Central memory CD8-positive, alpha-beta T cell (primary cell): ENCODE results near the gene MACROD2.

Source experiments
- ATAC-seq: fragments of 150-1000 bp; cut with Tn5 transposase; replicated peaks from 2 replicates; pipeline ENCODE4 v1.10.0; 2022; ENCODE audit warnings: mild to moderate bottlenecking, moderate FRiP score, moderate number of reproducible peaks; ENCODE audit not compliant: poor library complexity, severe bottlenecking; ENCODE audit errors: extremely low read depth
- DNase-seq, 2 donors: peaks; one replicate each; pipeline ENCODE4 v3.0.0; 2021; ENCODE audit warnings: low spot score in 2 of 2
- H3K27ac Mint-ChIP-seq: one replicate; pipeline ENCODE4 v1.8.0; 2022; ENCODE audit warnings: low read depth, mild to moderate bottlenecking, moderate library complexity, mixed read lengths
- H3K27me3 Mint-ChIP-seq: one replicate; pipeline ENCODE4 v1.8.0; 2022; ENCODE audit warnings: mixed read lengths
- H3K36me3 Mint-ChIP-seq: one replicate; pipeline ENCODE4 v1.8.0; 2022; ENCODE audit warnings: mild to moderate bottlenecking, moderate library complexity, mixed read lengths; ENCODE audit not compliant: insufficient read depth
- H3K4me1 Mint-ChIP-seq: one replicate; pipeline ENCODE4 v1.8.0; 2022; ENCODE audit warnings: mixed read lengths
- H3K4me3 Mint-ChIP-seq: one replicate; pipeline ENCODE4 v1.8.0; 2022; ENCODE audit warnings: mild to moderate bottlenecking, moderate library complexity, mixed read lengths
- H3K9me3 Mint-ChIP-seq: one replicate; pipeline ENCODE4 v1.8.0; 2022; ENCODE audit warnings: mixed read lengths

Gene MACROD2

DNA sequence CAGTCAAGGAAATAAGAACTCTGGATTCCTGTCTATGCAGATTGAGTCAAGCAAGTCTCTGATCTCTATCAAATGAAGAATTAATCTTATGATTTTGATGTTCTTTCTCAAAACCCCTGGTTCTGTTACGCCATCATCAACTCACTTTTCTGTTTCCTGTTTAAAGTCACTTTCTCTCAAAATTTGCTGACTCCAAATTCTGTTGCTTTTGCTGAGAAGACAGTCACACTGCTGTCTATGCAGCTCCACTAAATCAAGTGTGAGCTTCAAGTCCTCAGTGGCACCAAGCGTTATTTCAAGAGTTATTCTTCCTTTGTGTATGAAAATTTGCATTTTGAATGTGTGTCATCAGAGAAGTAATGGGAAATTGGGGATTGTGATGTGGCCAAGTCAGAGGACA, 1914.7 kb downstream of the MACROD2 start:
- H3K27ac Mint-ChIP-seq, result no peak overlapping the region
- no peaks in the 10 kb centered on the region for H3K27me3 Mint-ChIP-seq
- no peaks in the 10 kb centered on the region for H3K4me1 Mint-ChIP-seq
- H3K9me3 Mint-ChIP-seq, result peaks cover 14% of the 10 kb centered on the region
- DNase-seq (no peak), ATAC-seq (no peak)
- H3K4me3 Mint-ChIP-seq, result no peak overlapping the region
- H3K36me3 Mint-ChIP-seq, result no peaks in the 10 kb centered on the region

DNA sequence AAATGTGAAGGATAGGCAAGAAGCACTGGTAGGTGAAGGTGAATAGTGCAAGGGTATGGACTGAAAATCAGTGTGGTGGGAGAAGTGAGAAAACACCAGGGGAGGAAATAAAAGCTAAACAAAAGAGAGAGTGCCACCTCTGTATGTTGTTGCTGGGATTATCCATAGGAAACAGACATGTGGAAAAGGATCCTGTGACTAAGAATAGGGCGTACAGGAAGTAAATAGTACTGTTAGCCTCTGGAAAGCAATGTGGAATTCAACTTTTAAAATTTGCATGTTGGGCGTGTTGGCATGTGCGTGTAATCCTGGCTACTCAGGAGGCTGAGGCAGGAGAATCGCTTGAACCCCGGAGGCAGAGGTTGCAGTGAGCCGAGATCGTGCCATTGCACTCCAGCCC, 1916.3 kb downstream of the MACROD2 start:
- Mint-ChIP-seq H3K27ac (no peak overlapping the region), H3K27me3 (no peaks in the 10 kb centered on the region), H3K9me3 (peaks cover 20% of the 10 kb centered on the region), H3K4me1 (no peaks in the 10 kb centered on the region), H3K4me3 (no peak overlapping the region), H3K36me3 (no peaks in the 10 kb centered on the region)
- DNase-seq (no peak), ATAC-seq (no peak)

DNA sequence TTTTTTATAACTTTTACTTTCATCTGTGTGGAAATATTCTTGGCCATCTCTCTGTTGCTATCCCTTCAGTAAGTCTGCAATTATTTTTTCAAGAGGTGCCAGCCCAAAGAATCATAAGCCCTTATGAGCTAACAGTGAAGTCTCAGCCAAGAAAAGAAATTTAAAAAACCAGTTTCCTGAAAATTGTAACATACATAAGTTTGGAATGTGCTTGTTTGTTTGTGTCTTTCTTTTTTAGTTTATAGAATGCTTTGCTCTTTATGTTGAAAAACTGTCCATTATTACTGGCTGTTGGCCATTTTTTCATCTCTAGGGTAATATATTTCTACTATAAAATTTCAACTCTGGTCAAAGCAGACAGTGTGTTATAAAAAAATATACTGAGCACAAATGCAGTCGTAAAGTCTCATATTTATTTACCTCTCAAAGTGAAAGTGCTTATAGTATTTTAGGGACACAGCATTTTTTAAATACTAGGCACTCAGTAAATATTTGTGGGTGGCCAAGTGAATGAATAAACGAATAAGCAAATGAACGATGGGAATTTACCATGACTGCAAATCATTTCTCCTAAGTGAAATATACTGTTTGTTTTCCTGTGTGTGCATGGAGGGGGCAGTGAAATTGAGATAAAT, 1918.2 kb downstream of the MACROD2 start:
- no peak for DNase-seq
- Mint-ChIP-seq H3K9me3 (peaks cover 17% of the 10 kb centered on the region), H3K27me3 (no peaks in the 10 kb centered on the region), H3K4me1 (no peaks in the 10 kb centered on the region), H3K27ac (no peak overlapping the region), H3K4me3 (no peak overlapping the region), H3K36me3 (no peaks in the 10 kb centered on the region)
- ATAC-seq, result no peak

DNA sequence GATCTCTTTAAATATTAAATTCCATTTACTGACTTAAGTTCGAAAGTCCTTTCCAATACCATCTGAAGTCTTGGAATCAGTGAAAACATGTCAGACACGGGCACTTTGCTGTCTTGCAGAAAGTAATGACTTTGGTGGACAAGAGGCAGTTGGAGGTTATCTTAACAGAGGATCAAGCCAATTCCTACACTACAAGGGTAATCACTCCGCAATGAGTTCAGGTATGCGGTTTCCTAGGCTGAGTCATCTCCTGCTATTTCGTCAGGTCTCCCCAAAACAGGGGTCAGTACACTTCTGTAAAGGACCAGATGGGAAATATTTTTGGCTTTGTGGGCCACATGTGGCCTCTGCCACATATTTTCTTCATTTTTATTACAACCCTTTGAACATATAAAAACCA, 1921.3 kb downstream of the MACROD2 start:
- DNase-seq, result no peak
- H3K27ac Mint-ChIP-seq, result no peak overlapping the region
- H3K4me1 Mint-ChIP-seq, result no peaks in the 10 kb centered on the region
- ATAC-seq, result no peak
- H3K4me3 Mint-ChIP-seq, result no peak overlapping the region
- no peaks in the 10 kb centered on the region for H3K36me3 Mint-ChIP-seq
- H3K9me3 Mint-ChIP-seq, result peaks cover 9% of the 10 kb centered on the region
- H3K27me3 Mint-ChIP-seq, result no peaks in the 10 kb centered on the region

DNA sequence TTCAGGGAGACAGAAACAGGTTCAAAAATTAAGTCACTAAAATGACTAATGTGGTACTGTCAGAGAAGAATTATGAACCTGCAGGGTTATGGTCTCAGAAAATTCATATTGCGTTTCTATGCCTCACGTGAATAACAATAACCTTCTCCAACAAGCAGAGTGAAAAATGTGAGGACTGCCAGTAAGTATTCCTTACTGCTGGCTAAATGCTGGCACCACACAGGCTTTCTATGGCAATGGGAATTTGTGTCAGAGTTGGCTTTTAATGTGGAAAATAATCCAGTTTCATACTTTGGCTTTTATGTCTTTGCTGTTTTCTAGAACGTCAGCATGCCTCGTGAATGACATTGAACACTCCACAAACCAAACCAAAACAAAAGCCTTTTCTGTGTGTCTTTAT, 1922.0 kb downstream of the MACROD2 start:
- H3K27me3 Mint-ChIP-seq, result no peaks in the 10 kb centered on the region
- DNase-seq, result no peak
- no peak overlapping the region for H3K4me3 Mint-ChIP-seq
- no peak overlapping the region for H3K27ac Mint-ChIP-seq
- ATAC-seq, result no peak
- H3K4me1 Mint-ChIP-seq, result no peaks in the 10 kb centered on the region
- H3K36me3 Mint-ChIP-seq, result no peaks in the 10 kb centered on the region
- peaks cover 10% of the 10 kb centered on the region for H3K9me3 Mint-ChIP-seq

DNA sequence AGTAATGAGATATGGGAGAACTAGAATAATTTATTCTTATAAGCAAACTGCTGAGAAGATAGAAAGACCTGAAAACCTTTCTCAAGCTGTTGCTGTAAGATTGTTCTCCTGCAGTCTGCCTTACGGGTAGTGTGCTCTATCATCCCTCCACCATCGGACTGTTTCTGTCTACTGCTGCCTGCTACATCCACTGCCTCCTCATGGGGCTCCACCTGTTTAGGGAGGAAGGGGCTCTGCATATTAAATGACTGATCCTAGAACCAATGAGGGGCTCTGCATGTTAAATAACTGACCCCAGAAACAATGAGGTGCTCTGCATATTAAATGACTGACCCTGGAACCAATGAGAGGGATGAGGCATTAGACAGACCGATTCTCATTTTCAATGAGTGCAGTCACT, 1923.3 kb downstream of the MACROD2 start:
- H3K27ac Mint-ChIP-seq, result no peak overlapping the region
- no peaks in the 10 kb centered on the region for H3K4me1 Mint-ChIP-seq
- peaks cover 10% of the 10 kb centered on the region for H3K9me3 Mint-ChIP-seq

DNA sequence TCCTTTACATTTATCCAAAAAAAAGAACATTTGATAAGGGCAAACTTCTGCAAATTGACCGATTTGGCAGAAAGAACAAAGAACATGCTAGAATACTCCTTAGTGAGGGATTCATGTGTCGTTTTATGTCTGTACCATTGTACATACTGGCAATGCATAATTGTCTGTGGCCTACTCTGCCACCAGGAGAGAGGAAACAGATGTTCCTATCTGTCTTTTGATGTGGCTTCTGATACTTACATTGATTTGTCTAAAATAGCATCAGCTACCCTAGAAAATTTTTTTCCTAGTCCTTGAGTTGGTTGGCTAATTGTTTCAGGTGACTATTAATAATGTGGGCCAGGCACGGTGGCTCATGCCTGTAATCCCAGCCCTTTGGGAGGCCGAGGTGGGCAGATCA, 1923.8 kb downstream of the MACROD2 start:
- H3K27me3 Mint-ChIP-seq, result no peaks in the 10 kb centered on the region
- no peak overlapping the region for H3K4me3 Mint-ChIP-seq
- ATAC-seq (no peak), DNase-seq (no peak)
- H3K4me1 Mint-ChIP-seq, result no peaks in the 10 kb centered on the region
- no peak overlapping the region for H3K27ac Mint-ChIP-seq
- no peaks in the 10 kb centered on the region for H3K36me3 Mint-ChIP-seq
- H3K9me3 Mint-ChIP-seq, result peaks cover 10% of the 10 kb centered on the region

More for the DNA sequence above, 1923.3 kb downstream of the MACROD2 start:
- ATAC-seq, result no peak
- no peaks in the 10 kb centered on the region for H3K36me3 Mint-ChIP-seq
- H3K27me3 Mint-ChIP-seq, result no peaks in the 10 kb centered on the region
- no peak for DNase-seq
- no peak overlapping the region for H3K4me3 Mint-ChIP-seq

DNA sequence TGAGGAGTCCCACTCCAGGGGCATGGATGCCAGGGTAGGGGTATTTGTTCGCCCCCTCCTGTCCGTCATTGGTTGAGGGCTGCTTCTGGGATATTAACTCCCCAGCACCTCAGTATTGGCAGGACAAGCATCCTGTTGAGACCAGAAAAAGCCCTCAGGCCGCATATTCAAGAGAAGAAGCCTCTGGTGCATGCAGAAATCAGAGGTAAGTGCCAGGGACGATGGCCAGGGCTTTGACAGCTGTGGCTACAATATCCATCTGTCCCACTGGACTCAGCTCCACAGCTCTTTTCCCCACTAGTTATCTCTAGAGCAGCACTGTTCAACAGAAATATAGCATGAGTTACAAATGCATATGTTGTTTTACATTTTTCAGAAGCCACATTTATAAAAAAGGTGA, 1926.6 kb downstream of the MACROD2 start:
- peaks cover 17% of the 10 kb centered on the region for H3K9me3 Mint-ChIP-seq
- no peaks in the 10 kb centered on the region for H3K36me3 Mint-ChIP-seq
- DNase-seq (no peak), ATAC-seq (no peak)
- H3K27me3 Mint-ChIP-seq, result no peaks in the 10 kb centered on the region
- H3K4me1 Mint-ChIP-seq, result no peaks in the 10 kb centered on the region
- H3K4me3 Mint-ChIP-seq, result no peak overlapping the region
- H3K27ac Mint-ChIP-seq, result no peak overlapping the region

DNA sequence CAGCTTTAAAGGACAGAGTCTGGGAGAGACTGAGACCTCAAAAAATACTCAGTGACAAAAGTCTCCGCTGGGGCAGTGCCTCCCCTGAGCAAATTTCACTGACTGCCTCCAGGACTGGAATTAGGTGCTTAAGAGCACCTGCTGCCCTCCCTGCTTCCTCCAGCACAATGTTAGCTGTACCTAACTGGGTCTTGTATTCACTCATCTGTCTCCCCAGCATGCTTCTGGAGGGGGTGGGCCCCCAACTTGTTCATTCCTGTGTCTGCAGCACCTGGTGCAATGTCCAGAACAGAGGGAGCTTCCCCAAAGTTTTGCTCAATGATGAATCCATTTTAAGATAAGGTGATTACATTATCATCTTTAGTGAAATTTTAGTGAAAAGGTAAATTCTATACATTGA, 1927.2 kb downstream of the MACROD2 start:
- DNase-seq (no peak), ATAC-seq (no peak)
- Mint-ChIP-seq H3K36me3 (no peaks in the 10 kb centered on the region), H3K4me1 (no peaks in the 10 kb centered on the region), H3K9me3 (peaks cover 17% of the 10 kb centered on the region), H3K27me3 (no peaks in the 10 kb centered on the region), H3K27ac (no peak overlapping the region), H3K4me3 (no peak overlapping the region)

DNA sequence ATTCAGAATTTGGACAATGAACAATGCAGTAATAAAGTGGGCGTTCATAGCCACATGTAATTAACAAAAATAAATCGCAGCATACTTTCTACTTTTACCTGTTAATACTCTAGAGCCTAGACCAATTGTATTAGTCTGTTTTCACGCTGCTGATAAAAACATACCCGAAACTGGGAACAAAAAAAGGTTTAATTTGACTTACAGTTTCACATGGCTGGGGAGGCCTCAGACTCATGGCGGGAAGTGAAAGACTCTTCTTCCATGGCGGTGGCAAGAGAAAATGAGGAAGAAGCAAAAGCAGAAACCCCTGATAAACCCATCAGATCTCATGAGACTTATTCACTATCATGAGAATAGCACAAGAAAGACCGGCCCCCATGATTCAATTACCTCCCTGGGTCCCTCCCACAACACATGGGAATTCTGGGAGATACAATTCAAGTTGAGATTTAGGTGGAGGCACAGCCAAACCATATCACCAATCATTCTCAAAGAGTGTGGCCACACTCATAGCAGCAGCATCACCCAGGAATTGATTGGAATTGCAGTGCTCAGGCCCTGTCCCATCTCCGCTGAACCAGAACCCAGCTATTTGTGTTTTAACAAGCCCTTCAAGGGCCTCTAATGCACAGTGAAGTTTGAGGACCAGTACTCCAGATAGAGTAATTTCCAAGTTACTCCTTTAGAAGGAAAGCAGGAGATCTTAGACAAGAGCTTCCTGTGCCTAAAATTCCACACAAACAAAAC, 1927.9 kb downstream of the MACROD2 start:
- Mint-ChIP-seq H3K9me3 (peaks cover 17% of the 10 kb centered on the region), H3K27ac (no peak overlapping the region), H3K4me3 (no peak overlapping the region), H3K36me3 (no peaks in the 10 kb centered on the region), H3K4me1 (no peaks in the 10 kb centered on the region), H3K27me3 (no peaks in the 10 kb centered on the region)
- ATAC-seq (no peak), DNase-seq (no peak)

DNA sequence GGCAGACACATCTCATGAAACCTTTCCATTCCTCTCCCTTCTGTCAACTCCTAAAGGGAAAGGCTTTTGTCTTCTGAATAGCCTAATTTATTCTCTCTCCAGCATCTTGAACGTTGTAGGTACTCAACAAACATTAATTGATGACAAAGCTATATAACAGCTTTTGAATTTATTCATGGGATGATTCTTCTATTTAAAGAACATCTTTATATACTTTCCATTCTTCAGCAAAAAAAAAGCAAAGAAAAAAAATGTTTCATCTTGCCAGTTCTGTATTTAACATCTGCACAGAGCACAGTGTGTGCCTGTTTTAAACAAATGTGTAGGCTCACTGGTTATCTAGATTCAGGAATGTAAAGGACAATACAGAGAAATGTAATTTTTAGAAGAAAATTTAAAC, 1929.2 kb downstream of the MACROD2 start:
- H3K9me3 Mint-ChIP-seq, result peaks cover 17% of the 10 kb centered on the region
- DNase-seq, result no peak
- H3K27me3 Mint-ChIP-seq, result no peaks in the 10 kb centered on the region
- no peak for ATAC-seq
- no peaks in the 10 kb centered on the region for H3K36me3 Mint-ChIP-seq
- H3K4me1 Mint-ChIP-seq, result no peaks in the 10 kb centered on the region
- no peak overlapping the region for H3K4me3 Mint-ChIP-seq
- no peak overlapping the region for H3K27ac Mint-ChIP-seq

DNA sequence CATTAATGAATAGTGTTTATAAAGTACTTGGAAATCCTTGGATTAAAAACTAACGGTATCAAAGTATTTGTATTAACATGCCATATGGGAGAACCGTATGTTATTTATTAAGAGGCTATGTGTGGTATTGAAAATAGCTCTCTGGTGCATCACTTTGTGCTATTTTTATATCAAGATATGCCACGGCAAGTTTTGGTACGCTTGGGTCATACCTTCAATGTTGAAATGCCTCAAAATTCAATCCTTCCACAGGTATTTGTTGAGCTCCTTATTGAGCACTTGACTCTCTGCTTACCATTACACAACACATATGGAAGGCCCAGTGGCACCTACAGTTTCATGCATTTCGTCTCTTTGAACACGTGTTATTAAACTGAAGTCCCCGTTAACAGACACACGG, 1930.1 kb downstream of the MACROD2 start:
- Mint-ChIP-seq H3K9me3 (peaks cover 17% of the 10 kb centered on the region), H3K27ac (no peak overlapping the region), H3K36me3 (peaks cover 3% of the 10 kb centered on the region), H3K4me1 (no peaks in the 10 kb centered on the region), H3K27me3 (no peaks in the 10 kb centered on the region), H3K4me3 (no peak overlapping the region)
- DNase-seq (no peak), ATAC-seq (no peak)

DNA sequence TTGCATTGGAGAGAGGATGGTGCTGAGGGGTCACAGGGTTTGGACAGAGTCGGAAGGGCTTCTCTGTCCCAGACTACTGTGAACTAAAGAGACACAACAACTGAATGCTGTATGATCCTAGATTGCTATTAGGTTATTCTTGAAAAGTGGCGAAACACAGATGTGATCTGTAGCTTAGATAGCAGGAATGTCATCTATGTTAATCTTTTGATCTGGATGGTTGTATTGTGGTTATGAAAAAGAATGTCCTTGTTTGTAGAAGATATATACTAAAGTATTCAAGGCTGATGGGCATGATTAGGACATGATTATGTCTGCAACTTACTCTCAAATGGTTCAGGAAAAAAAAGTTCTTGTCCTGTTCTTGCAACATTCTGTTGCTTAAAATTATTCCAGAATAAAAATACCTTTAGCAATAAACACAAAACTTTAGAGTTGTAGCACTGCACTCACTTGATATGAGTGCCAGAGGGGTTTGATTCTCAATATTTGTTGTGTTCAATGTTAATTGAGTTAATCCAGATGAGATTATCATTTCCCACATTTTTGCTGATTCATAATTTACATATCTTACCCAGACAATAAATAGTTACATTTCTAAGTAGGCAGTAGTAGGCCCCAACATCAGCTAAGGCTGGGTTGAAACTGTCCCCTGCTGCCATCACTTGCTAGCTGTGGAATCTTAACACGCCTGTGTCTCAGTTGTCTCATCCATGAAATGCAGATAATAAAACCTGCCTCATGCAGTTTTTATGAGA, 1932.8 kb downstream of the MACROD2 start:
- H3K36me3 Mint-ChIP-seq, result peaks cover 3% of the 10 kb centered on the region
- H3K4me1 Mint-ChIP-seq, result no peaks in the 10 kb centered on the region
- DNase-seq, result no peak
- no peak overlapping the region for H3K4me3 Mint-ChIP-seq
- H3K27me3 Mint-ChIP-seq, result no peaks in the 10 kb centered on the region
- no peak overlapping the region for H3K27ac Mint-ChIP-seq
- no peak for ATAC-seq
- H3K9me3 Mint-ChIP-seq, result peaks cover 13% of the 10 kb centered on the region
